ENCODE results near the gene IL17REL. TPM values are rescaled to one million over a fixed set of nuclear protein-coding genes. Genes with fewer than 3 reads are reported as not detected.
A peak's percentile ranks its signal among the peaks of the same experiment; 100 is the strongest.

IL17REL gene
- total and polyA plus RNA-seq, 12 donors: not detected

DNA sequence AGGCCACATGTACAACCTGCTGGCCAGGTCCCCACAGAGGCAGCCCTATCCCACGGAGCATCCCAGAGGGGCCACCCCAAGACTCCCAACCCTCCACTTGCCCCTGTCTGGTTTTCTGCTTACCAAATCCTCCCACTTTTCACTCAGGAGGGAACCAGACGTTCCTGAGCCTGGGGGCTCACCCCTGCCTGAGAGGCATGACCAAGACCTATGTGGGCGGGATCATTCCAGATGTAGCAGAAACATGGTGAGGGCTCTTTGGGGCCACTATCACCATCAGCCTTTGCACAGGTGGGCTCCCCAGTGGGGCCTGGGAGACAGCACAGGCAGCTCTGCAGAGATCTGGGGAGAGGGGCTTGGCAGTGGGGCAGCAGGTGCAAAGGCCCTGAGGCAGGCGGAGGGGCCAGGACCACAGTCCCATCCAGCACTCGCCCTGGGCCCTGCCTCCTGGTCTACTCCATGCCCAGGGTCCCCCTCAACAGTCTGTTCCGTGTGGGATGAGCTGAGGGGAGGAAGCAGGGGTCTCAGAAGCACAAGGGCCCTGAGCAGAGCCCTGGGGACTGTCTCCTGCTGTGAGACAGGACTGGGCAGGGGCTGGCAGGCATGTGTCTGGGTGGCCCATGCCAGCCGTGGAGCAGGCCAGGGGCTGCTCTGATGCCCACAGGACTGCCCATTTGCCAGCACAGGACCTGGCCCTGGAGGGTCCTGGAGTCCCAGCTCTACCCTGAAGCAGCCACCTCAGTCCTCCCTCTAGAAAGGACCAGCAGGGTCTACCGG is 42.6 kb downstream of the IL17REL start:
- Histone ChIP-seq H3K4me3 (no peak overlapping the region), H3K9me3 (replicated peaks in 1 of 3) (no peaks in the 10 kb centered on the region), H3K27ac (peak overlapping the region; percentile 65 to 96 (median 94)), H3K36me3 (replicated peaks in 1 of 2) (no peaks in the 10 kb centered on the region), H3K4me1 (replicated peaks in 1 of 2) (peaks cover 48 to 63% of the 10 kb centered on the region in 2 donors), H3K27me3 (no peaks in the 10 kb centered on the region)
- intact Hi-C loops (cut with DNase I): no loop called here
- TF ChIP-seq, protein P1, sequence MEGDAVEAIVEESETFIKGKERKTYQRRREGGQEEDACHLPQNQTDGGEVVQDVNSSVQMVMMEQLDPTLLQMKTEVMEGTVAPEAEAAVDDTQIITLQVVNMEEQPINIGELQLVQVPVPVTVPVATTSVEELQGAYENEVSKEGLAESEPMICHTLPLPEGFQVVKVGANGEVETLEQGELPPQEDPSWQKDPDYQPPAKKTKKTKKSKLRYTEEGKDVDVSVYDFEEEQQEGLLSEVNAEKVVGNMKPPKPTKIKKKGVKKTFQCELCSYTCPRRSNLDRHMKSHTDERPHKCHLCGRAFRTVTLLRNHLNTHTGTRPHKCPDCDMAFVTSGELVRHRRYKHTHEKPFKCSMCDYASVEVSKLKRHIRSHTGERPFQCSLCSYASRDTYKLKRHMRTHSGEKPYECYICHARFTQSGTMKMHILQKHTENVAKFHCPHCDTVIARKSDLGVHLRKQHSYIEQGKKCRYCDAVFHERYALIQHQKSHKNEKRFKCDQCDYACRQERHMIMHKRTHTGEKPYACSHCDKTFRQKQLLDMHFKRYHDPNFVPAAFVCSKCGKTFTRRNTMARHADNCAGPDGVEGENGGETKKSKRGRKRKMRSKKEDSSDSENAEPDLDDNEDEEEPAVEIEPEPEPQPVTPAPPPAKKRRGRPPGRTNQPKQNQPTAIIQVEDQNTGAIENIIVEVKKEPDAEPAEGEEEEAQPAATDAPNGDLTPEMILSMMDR (IDR thresholded peaks at IDR 0.05): no peak
- no peak for TF ChIP-seq POLR2A (IDR thresholded peaks at IDR 0.05)
- 83 to 90% (median 85%) methylated on average over 5 to 8 of the region's 8 CpGs for WGBS, 4 donors
- peak in 6 of 7 donors; percentile 23 to 55 (median 40) for DNase-seq

- Histone ChIP-seq H3K27ac (peak overlapping the region in 4 of 5 donors; percentile 94 to 97 (median 95)), H3K36me3 (replicated peaks in 1 of 2) (peaks cover 0 to 2% of the 10 kb centered on the region in 2 donors), H3K4me3 (no peak overlapping the region), H3K27me3 (no peaks in the 10 kb centered on the region), H3K4me1 (replicated peaks in 1 of 2) (peaks cover 57 to 72% of the 10 kb centered on the region in 2 donors), H3K9me3 (replicated peaks in 1 of 3) (no peaks in the 10 kb centered on the region)
- DNase-seq: peak in 6 of 7 donors; percentile 30 to 59 (median 40)
- WGBS, 4 donors: 95 to 99% (median 96%) methylated on average over 4 to 16 of the region's 16 CpGs
- TF ChIP-seq POLR2A (IDR thresholded peaks at IDR 0.05): no peak
- TF ChIP-seq, protein P1 (IDR thresholded peaks at IDR 0.05): no peak
- intact Hi-C loops (cut with DNase I): no loop called here
These were observed 43.5 kb downstream of the IL17REL start for GRCh38 chr22:49968831-49969661.

GRCh38 chr22:49968313-49968830 is 44.2 kb downstream of the IL17REL start:
- peaks cover 0 to 9% of the 10 kb centered on the region in 2 donors for H3K36me3 ChIP-seq (replicated peaks in 1 of 2)
- H3K4me3 ChIP-seq: no peak overlapping the region
- peak in 5 of 7 donors; percentile 28 to 69 (median 40) for DNase-seq
- H3K9me3 ChIP-seq (replicated peaks in 1 of 3): no peaks in the 10 kb centered on the region
- H3K27ac ChIP-seq: peak overlapping the region; percentile 94 to 98 (median 96)
- WGBS, 4 donors: 82 to 89% (median 86%) methylated on average over 7 to 11 of the region's 11 CpGs
- intact Hi-C loops (cut with DNase I): no loop called here
- H3K27me3 ChIP-seq: no peaks in the 10 kb centered on the region
- H3K4me1 ChIP-seq (replicated peaks in 1 of 2): peaks cover 63 to 79% of the 10 kb centered on the region in 2 donors
- TF ChIP-seq, protein P1 (IDR thresholded peaks at IDR 0.05): no peak

- TF ChIP-seq, protein P1 (IDR thresholded peaks at IDR 0.05): no peak
- TF ChIP-seq POLR2A (IDR thresholded peaks at IDR 0.05): peak in 1 of 2 donors; percentile 54
- Histone ChIP-seq H3K36me3 (replicated peaks in 1 of 2) (peaks cover 0 to 15% of the 10 kb centered on the region in 2 donors), H3K27ac (peak overlapping the region; percentile 94 to 98 (median 96)), H3K27me3 (no peaks in the 10 kb centered on the region), H3K4me1 (replicated peaks in 1 of 2) (peaks cover 69 to 85% of the 10 kb centered on the region in 2 donors), H3K9me3 (replicated peaks in 1 of 3) (no peaks in the 10 kb centered on the region), H3K4me3 (no peak overlapping the region)
- DNase-seq: peak; percentile 77 to 96 (median 92)
- WGBS, 4 donors: 16 to 43% (median 29%) methylated on average over 11 to 18 of the region's 18 CpGs
- intact Hi-C loops (cut with DNase I): no loop called here
These were observed 44.8 kb downstream of the IL17REL start for GRCh38 chr22:49967706-49968208.

Measured in adrenal gland (tissue), 12 donors.